ENCODE results near the gene FXYD3. TPM values are rescaled to one million over a fixed set of nuclear protein-coding genes. Genes with fewer than 3 reads are reported as not detected.

The FXYD3 gene, protein sequence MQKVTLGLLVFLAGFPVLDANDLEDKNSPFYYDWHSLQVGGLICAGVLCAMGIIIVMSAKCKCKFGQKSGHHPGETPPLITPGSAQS
- total RNA-seq = 1,000 to 10,000 TPM; 1,086 to 3,973 (median 3,185) TPM
- long read RNA-seq, donor 1, transcript FXYD3-207 (10 exons, 780 nt) = minor isoform, 10 of 574 reads
- long read RNA-seq, donor 1, transcript FXYD3-208 (9 exons, 1,322 nt) = major isoform, 44 of 574 reads
- long read RNA-seq, donor 1, transcript FXYD3-210 (8 exons, 548 nt) = minor isoform, 12 of 574 reads
- long read RNA-seq, donor 1, transcript FXYD3-202 (7 exons, 1,320 nt) = minor isoform, 14 of 574 reads
- long read RNA-seq, donor 1, partial matches to known transcripts = 425 of 574 reads
- long read RNA-seq, donor 1, other reads (novel, unspliced or antisense) = 59 of 574 reads
- long read RNA-seq, donor 2, transcript FXYD3-210 (8 exons, 548 nt) = minor isoform, 24 of 2,281 reads
- long read RNA-seq, donor 2, transcript FXYD3-202 (7 exons, 1,320 nt) = minor isoform, 74 of 2,281 reads
- long read RNA-seq, donor 2, transcript FXYD3-208 (9 exons, 1,322 nt) = major isoform, 124 of 2,281 reads
- long read RNA-seq, donor 2, transcript FXYD3-207 (10 exons, 780 nt) = minor isoform, 27 of 2,281 reads
- long read RNA-seq, donor 2, partial matches to known transcripts = 1,854 of 2,281 reads
- long read RNA-seq, donor 2, other reads (novel, unspliced or antisense) = 160 of 2,281 reads

DNA sequence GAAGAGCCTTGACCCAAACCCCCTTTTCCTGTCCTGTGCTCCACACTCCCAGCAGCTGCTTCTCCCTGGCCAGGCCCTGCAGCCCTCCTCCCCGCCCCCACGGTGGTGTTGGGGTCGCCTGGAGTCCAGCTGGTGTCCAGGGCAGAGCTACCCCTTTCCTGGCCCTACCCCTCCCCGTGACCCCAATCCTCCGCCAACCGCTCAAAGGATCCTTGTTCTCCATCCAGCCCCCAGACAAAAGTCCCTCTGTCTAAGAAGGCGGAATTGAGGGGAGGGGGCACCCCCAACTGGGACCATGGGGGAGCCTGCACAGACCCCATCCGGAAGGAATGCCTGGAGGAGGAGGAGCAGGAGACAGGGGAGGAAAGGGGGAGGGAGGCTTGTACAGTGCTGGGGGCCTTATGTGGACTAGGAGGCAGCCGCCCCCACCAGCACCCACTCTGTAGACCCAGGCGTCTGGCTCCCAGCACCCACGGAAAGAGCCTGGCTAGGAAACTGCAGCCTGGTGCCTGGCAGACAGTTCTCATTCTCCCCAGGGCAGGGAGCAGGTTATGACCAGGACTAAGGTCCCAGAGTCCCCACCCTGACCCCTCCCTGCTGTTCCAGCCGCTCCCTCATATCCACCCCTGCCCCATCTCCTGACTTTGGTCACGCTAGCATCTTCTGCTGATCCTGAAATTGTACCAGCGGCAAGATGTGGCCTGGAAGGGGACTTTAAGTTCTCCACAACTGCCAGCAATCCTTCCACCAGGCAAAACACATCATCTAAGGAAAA, at the start of gene FXYD3:
TSS of gene FXYD3 (plus strand) at position 647 of the 775 bp plus-strand sequence. CDS start 3,554 bp downstream, outside the sequence.
- intact Hi-C loops (cut with DNase I, micrococcal nuclease) = no loop called here
- ATAC-seq (peak; percentile 74), DNase-seq (peak; percentile 83 to 84 (median 84))
- H3K4me3 ChIP-seq = peak within 1 kb of the TSS; percentile 35
- peaks cover 15% of the 10 kb centered on the region for H3K4me1 ChIP-seq (ENCODE audit: low read depth)
- H3K36me3 ChIP-seq (ENCODE audit: low read depth) = no peaks in the 10 kb centered on the region
- TF ChIP-seq, protein P1, sequence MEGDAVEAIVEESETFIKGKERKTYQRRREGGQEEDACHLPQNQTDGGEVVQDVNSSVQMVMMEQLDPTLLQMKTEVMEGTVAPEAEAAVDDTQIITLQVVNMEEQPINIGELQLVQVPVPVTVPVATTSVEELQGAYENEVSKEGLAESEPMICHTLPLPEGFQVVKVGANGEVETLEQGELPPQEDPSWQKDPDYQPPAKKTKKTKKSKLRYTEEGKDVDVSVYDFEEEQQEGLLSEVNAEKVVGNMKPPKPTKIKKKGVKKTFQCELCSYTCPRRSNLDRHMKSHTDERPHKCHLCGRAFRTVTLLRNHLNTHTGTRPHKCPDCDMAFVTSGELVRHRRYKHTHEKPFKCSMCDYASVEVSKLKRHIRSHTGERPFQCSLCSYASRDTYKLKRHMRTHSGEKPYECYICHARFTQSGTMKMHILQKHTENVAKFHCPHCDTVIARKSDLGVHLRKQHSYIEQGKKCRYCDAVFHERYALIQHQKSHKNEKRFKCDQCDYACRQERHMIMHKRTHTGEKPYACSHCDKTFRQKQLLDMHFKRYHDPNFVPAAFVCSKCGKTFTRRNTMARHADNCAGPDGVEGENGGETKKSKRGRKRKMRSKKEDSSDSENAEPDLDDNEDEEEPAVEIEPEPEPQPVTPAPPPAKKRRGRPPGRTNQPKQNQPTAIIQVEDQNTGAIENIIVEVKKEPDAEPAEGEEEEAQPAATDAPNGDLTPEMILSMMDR (IDR thresholded peaks at IDR 0.05) = no peak
- H3K9me3 ChIP-seq = no peaks in the 10 kb centered on the region

DNA sequence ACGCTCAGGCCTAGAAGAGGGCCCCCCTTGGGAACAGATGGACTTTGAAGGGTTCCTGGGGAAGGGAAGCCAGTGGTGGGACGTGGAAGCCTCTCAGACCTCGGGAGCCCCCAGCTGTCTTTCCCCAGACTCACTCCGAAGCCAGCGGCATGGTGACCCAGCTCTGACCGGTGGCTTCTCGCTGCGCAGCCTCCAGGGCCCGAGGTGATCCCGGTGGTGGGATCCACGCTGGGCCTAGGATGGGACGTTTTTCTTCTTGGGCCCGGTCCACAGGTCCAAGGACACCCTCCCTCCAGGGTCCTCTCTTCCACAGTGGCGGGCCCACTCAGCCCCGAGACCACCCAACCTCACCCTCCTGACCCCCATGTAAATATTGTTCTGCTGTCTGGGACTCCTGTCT, 49.5 kb upstream of the FXYD3 start:
- no peaks in the 10 kb centered on the region for H3K4me1 ChIP-seq (ENCODE audit: low read depth)
- ATAC-seq (no peak), DNase-seq (no peak)
- H3K36me3 ChIP-seq (ENCODE audit: low read depth) = no peaks in the 10 kb centered on the region
- TF ChIP-seq, protein P1 (IDR thresholded peaks at IDR 0.05) = no peak
- H3K4me3 ChIP-seq = no peak overlapping the region
- peaks cover 7% of the 10 kb centered on the region for H3K9me3 ChIP-seq
- intact Hi-C loops (cut with DNase I, micrococcal nuclease) = no loop called here

DNA sequence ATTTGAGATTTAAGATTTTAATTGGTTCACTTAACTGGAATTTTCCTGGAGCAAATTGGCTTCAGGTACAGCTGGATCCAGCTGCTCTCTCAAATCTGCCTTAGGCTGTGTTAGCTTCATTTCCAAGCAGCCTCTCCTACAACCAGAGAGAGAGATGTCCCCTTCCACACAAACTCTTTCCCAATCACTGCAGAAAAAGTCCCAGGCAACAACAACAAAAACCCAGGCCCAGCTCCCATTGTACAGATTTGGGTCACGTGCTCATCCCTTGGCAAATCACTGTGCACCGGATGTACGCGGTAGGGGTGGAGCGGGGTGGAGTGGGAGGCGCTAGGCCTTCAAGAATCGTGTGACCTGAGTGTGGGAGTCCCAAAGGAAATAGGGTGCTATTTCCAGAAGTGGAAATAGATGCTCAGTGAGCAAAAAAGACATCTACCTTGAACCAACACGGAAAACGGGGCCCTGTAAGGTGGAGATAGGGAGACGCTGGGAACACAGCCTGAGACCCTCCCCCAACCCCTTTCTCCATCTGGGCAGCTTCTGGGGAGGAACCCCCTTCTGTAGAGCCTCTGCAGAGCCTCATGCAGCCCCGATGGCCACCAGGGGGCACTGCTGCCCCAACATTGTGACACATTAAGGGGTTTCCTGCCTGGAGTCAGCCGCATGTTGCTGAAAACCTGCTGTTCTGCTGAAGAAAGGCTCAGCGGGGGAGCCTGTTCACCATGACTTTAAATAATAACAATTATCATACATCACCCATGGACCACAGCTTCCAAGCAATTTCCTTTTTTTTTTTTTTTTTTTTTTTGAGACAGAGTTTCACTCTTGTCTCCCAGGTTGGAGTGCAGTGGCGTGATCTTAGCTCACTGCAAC, 48.7 kb upstream of the FXYD3 start:
- Histone ChIP-seq H3K9me3 (peaks cover 7% of the 10 kb centered on the region), H3K4me3 (no peak overlapping the region), H3K4me1 (ENCODE audit: low read depth) (no peaks in the 10 kb centered on the region), H3K36me3 (ENCODE audit: low read depth) (no peaks in the 10 kb centered on the region)
- ATAC-seq (peak; percentile 95), DNase-seq (peak; percentile 86 to 97 (median 91))
- TF ChIP-seq, protein P1 (IDR thresholded peaks at IDR 0.05) = peak; percentile 85
- intact Hi-C loops (cut with DNase I, micrococcal nuclease) = no loop called here

DNA sequence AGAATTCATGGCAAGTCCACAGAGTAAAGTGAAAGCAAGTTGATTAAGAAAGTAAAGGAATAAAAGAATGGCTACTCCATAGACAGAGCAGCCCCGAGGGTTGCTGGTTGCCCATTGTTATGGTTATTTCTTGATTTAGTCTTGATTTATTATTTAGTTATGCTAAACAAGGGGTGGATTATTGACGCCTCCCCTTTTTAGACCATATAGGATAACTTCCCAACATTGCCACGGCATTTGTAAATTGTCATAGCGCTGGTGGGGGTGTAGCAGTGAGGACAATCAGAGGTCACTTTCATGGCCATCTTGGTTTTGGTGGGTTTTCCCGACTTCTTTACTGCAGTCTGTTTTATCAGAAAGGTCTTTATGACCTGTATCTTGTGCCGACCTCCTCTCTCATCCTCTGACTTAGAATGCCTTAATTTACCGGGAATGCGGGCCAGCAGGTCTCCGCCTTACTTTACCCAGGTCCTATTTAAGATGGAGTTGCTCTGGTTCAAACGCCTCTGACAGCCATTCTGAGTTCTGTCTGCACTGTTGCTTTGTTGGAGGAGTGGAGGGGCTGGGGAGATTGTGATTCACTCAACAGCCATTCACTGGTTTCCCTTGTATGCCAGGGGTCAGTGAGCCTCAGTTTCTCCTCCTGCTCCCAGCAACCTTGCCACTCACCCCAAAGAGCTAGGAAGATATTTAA, 46.5 kb upstream of the FXYD3 start:
- ATAC-seq (no peak), DNase-seq (no peak)
- H3K4me3 ChIP-seq = no peak overlapping the region
- intact Hi-C loops (cut with DNase I, micrococcal nuclease) = no loop called here
- no peaks in the 10 kb centered on the region for H3K36me3 ChIP-seq (ENCODE audit: low read depth)
- no peaks in the 10 kb centered on the region for H3K4me1 ChIP-seq (ENCODE audit: low read depth)
- H3K9me3 ChIP-seq = peaks cover 7% of the 10 kb centered on the region
- TF ChIP-seq, protein P1 (IDR thresholded peaks at IDR 0.05) = no peak

Data from mucosa of descending colon (tissue), 3 donors.